ENCODE measurements around the gene BCR.

BCR gene

DNA sequence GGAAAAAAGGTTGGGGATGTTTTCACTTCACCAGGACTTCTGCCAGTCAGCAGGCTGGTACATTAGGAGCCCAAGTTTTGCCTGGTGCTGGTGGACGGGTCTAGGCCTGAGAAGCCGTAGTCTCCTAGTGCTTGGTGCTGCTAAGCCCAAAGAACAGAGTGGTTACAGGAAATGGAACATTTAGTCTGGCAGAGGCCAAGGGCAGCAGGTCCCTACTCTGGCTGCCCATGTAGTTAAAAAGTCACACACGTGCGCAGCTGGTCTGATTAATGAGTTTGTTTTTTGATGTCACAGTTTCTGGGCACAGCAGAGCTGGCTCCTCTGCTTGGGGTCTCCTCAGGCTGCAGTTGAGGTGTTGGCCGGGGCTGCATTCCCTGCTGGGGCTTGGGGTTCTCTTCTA, 20.6 kb downstream of the BCR start:
- no peak for DNase-seq

DNA sequence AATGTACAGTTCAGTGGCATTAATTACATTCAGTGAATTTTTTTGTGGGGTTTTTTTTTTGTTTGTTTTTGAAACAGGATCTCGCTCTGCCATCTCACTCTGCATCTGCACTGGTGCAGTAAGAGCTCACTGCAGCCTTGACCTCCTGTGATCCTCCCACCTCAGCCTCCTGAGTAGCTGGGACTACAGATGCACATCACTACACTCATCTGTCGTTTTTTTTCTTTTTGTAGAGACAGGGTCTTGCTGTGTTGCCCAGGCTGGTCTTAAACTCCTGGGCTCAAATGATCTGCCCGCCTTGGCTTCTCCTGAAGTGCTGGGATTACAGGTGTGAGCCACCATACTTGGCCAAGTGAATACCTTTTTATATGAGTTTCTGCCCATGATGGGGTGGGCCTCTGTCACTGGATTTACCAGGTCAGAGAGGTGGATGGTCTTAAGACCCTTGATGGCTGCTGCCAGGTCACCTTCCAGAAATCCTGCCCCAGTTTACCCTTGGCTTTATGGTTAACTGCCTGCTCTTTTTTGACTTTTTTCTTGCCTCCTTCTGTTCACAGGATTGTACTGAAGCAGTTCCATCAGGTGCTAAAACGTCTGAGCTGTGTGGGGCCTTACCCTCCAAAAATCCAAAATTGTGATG, 22.6 kb downstream of the BCR start:
- no peak for DNase-seq

DNA sequence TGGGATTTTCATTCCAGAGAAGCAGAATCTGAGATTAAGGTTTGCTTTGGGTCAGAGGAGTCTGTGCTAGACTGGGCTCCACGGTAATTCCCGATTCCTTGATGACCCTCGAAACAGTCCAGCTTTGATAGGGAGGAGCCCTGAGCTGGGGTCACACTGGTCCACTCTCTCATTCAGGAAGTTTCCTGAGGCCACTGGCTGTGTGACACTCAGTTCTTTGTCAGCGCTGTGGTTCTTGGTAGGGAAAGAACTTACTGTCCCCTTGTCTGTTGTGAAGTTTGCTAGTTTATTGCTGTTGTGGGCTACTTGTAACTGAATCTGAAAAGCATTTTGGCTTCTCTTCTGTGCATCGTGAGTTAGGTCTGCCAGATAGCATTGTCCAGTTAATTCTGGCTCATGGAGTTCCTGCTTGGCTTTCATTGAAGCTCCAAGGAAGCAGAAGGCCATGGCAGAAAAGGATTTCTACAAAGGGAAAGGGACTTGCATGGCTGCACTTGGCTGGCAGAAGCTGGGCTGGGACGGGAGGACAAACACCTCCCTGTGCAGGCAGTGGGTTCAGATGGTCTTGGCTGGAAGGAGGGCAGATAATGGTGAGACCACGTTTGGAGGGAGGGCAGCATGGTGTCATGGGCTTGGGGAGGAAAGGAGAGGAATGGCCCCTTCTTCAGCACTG, 23.3 kb downstream of the BCR start:
- DNase-seq = no peak

DNA sequence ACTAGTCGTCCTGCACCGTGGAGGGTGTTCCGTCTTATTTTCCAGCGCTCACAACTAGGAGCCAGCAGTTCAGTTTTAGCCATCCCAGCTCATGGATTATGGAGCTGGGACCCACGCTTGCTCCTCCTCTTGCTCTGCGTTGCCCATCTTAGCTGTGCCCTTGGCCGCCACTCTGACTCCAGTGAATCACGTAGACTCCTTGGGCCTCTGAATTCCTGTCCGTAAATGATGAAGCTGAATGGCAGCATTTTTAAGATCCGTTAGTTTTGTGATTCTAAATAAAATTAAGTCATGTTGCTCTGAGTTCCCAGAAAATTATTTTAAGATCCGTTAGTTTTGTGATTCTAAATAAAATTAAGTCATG, 23.8 kb downstream of the BCR start:
- DNase-seq = no peak

DNA sequence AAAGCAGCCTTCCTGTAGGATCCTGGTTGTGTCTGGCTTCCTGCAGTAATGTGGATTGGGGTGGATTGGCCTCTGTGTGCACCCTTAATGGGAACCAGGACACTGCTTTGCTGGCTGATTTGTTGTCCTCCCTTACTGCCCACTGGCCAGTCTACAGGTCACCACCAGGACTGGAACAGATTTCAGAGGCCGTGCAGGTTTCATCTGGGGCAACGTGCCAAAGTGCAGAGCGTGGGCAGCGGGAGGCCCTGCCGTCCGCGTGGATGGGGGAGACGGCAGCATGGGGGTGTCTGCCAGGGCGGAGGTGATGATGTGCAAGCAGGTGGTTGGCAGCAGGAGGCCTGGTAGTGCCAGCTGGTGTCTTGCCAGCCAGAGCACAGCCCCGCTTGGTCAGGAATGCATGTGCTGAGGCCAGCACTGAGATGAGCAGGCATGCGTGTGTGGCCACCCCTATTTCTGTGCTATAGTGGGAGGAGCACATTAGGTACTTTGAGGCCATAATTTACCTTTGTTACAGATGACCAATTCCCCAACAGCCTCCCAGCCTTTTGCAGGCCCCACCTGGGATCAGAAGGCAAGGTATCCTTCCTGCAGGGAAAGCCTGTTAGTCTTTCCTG, 24.3 kb downstream of the BCR start:
- DNase-seq = no peak

DNA sequence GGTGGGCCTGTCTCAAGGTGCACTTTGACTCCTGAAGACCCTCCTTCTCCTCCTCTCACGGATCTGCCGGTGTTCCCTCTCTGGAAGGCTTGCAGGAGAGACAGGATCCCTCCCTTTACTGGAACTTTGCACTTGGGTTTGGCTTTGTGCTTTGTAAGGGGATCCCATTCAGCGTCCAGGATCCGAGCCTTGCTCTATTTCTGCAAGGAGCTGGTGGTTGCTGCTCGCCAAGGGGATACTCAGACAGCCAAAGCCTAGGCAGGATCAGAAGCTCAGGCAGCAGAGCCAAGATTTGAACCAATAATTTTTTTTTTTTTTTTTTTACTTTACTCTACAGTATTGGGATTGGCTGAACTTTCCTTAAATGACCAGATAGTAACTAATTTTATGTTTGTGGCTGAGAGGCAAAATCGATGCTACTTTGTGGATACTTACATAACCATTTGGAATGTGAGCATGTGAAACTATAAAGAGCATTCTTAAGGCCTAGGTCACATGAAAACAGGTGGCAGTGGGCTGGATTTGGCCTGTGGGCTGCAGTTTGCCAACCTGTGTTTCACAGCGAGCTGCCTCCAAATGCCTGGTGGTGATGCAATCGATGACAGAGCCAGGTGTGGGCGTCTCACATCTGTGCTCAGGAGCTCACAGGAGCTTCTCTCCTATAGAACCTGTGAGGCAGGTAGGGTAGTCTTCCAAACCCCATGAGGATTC, 25.2 kb downstream of the BCR start:
- no peak for DNase-seq

DNA sequence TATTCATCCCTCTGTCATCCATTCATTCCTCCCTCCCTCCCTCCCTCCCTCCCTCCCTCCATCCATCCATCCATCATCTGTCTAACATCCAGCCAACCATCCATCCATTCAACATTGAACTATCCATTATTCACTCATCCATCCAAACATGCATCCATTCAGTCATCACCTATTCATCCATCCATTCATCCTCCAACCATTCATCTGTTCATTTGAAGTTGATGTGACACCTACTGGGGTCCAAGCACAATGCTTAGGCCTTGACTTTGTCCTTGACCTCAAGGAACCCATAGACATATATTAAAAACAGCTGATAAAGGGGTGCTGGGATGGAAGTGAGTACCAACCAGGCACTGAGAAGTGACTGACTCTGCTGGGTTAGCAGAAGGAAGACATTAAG, 26.6 kb downstream of the BCR start:
- no peak for DNase-seq

DNA sequence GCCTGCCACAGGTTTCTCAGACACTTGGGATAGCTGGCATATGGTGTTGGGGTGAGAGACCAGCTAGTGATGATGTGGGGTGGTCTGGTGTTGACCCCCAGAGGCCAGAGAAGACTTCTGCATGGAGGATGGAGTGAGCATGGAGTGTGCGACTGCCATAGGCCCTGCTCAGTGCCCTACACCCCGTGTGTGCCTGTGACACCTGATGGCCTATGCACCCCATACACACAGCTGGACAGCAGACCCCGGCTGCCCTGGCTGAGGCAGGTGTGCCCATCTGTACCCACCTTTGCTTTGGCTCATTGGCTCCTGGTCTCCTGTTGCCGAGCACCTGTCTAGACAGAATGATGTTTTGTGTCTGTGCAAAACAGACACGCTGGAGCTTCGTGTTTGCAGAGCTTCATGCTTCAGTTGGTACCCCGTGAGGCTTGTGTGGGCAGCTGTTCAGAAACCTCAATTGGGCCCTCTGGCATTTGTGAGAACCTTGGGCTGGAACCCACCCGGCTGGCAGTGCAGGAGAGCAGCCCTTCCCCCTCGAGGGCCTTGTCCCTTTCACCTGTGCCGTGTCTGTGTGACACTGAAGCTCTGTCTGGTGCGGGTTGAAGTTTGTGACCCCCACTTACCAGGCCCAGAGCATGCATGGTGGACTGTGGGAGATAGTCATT, 27.6 kb downstream of the BCR start:
- DNase-seq = no peak

DNA sequence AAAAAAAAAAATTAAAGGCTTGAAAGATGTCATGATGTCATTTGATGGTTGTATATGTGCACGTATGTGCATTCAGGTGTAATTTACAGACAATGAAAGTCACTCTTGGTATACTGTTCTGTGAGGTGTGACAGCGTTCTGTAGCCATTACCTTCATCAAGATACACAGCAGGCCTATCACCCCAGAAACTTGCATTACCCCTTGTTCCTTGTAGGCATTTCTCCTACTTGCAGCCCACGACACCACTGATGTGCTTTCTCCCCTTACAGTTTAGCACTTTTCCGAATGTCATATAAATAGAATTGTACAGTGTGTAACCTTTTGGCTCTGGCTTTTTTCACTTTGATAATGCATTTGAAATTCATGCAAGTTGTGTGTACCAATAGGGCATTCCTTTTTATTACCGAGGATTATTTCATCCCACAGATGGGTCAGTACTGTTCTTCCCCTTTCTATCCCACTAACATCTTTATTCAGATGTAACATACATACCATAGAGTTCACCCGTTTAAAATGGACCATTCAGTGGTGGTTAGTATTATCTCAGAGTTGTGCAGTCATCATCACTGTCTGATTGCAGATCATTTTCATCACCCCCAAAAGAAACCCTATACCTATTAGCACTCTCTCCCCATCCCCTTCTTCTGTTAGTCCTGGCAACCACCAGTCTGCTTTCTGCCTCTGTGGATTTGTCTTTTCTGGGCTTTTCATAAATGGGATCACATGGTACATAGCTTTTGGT, 30.3 kb downstream of the BCR start:
- no peak for DNase-seq

DNA sequence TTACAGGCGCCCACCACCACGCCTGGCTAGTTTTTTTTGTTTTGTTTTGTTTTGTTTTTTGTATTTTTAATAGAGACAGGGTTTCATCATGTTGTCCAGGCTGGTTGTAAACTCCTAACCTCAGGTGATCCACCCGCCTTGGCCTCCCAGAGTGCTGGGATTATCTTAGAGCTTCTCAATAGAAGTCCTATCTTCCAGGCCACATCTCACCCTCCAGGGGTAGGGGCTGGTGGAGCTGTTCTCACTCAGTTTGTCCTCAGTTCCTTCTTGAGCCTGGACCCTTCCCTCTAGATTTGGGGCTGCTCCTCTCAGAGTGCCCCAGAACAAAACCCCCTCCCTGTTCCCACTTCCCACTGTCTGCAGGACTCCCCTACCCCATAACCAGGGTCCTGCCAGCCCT, 31.3 kb downstream of the BCR start:
- DNase-seq = no peak

DNA sequence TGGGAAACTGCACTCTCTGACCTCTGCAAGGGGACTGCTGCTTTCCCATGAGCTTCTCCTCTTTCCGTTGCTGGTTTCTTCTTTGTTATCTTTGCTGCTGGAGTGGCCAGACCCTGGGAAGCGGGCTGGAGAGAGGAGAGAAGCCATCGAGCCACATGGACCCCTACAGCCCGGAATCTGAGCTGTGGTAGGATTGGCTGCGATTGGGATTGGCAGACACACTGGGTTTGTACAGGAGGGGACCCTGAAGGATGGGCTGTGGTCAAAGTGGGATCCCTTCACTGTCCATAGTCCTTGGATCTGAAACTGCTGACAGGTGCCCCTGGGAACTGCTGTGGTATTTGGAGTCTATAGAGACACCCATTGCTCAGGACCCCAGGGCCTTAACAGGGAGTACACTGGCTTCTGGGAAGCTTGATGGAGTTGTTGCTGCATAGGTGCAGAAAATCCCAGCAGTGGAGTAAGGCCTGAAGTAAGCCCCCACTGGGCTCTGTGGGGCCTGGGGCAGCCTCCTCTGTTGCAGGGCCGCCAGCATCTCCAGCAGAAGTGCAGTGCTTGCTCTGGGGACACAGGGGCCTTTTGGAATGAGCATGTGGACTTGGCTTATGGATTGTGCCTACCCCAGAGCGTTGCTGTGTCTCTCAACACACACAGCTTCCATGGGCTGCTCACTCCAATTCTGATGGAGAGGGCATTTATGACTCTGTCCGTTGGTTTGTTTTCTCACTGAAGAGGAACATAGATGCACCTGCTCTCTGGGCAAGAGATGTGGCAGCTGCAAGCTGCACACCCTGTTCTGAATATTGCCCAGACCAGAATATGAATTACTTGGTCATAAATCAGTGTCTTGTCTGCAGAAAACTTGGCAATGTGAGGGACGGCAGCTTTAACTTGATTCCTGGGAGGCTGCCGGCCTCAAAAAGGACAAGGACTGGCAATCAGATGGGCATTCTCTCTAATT, 32.0 kb downstream of the BCR start:
- DNase-seq = no peak

DNA sequence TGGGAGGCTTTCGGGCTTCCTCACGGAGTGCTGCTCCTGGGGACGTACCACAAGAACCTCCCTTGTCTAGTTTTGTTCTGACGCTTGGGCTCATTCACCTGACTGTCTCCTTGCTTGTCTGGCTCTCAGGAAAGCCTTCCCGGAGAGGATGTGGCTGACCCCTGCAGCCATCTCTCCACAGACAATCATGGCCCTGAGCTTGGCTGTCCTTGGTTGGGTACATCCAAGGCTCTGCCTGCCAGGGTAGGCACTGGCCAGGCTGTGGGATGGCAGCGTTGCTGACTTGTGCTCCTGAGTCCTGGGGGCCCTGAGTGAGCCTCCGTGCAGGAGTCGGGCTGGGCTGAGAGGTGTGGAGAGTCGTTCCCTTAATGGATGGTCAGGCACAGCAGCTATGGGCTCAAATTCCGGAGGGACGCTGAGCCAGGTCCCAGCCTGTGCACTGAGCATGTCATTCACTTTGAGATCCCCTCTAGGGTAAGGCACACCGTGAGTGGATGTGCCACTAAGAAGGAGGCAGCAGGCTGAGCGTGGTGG, 32.8 kb downstream of the BCR start:
- DNase-seq = no peak

DNA sequence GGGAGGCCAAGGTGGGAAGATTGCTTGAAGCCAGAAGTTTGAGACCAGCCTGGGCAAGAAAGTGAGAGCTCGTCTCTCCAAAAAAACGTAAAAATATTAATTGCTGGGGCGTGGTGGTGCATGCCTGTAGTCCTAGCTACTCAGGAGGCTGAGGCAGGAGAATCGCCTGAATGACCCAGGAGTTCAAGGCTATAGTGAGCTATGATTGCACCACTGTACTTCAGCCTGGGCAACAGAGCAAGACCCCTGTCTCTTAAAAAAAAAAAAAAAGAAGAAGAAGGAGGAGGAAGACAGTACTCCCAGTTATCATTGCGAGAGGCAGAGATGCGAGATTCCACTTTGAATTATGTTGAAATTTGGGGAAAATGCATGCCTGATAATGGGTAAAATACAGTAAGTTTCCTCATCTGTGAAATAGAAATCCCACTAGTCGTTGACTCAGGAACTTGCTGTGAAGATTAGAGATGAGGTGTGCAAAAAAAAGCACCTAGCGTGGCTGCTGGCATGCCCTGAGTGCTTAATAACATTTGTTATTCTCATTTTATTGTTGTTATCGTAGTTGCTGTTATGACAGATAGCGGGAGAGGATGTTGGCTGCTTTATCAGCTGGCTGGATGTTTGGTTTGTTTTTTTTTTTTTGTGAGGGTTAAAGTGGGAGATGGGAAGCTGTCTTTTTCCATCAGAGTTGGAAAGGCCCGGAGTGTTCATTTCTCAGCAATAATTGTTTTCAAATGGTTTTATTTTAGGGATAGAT, 33.4 kb downstream of the BCR start:
- DNase-seq = no peak

DNA sequence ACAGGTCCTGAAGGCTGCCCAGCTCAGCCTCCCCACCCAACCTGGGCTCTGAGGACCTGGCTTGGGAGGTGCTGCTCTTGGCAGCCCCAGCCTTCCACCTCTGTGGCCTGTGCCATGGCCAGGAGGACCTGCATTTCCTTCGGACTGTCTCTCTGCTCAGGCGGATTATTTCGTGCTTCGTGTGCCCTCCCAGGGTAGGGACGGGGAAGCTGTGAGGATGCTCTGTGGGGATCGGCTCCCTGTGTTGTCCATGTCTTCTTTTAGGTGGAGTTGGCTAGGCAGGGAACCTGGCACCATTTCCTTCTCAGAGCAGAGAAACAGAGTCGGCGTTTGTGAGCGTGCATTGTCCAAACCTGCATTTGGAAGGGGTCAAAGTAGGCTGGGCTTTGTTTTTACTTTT, 34.1 kb downstream of the BCR start:
- DNase-seq = no peak

DNA sequence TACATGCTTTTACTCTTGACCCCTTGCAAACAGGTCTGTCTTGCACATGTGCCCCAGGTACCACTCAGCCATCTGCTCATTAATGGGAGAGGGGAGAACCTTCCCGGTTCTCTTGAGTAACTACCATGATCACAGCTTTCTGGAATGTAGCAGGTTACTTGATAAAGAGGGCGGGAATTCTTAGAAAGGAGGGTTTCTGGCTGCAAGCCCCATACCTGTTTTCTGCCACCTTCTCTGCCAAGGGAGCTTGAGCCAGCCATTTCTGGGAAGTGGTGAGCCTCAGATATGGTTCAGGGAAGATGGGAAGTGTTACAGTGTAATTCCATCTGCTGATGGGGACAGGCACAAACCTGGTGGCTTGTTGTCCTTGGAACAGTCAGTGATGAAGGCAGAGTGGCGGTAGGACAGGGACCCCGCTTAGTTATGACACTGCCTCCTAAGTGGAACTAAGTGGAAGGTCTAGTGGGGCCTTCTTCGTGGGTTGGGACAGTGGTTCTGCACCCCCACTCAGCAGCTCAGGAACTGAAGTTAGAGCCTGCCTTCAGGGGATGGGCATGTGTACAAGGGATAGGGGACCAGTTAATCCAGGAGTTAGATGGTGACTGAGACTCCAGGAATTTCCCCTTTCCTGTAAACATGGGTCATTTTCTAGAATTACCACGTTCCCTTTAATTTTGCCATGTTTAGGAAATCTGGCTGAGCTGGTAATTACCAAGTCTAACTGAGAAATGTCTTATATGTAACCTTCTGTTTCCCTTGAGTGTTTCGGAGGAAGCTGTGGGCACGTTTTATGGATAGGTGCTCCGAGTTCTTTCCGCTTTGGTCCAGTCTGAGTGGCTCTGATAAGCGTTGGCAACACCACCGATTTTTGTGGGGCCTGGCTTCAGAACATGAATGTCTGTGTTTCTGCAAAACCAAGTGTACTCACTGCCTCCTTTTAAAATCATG, 35.3 kb downstream of the BCR start:
- DNase-seq = peak; percentile 42

DNA sequence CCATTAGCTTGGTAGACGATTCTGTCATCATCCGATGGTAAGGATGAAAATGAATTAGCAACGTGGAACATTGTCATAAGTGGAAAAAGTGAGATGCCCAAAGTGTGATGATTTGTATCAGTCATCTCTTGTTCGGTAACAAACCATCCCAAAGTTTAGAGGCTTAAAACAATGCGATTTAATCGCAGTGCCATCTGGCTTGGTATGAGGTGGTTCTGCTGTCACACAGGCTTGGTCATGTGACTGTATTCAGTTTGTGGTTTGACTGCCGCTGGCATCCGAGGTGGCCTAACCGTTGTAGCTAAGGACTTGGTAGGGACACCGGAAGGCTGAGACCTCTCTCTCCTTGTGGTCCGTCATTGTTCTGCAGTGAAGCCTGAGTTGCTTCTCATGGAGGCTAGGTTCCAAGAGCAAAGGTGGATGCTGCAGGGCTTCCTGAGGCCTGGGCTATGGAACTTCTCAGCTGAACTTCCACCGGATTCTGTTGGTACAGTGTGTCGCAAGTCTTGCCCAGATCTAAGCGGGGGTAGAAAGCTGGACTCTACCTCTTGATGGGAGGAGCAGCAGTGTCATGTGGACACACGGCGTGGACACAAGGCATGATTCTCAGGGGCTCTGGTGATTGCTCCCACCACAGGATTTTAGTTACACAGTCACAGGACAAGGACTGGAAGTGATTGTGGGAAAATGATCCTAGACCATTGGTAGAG, 36.3 kb downstream of the BCR start:
- no peak for DNase-seq

DNA sequence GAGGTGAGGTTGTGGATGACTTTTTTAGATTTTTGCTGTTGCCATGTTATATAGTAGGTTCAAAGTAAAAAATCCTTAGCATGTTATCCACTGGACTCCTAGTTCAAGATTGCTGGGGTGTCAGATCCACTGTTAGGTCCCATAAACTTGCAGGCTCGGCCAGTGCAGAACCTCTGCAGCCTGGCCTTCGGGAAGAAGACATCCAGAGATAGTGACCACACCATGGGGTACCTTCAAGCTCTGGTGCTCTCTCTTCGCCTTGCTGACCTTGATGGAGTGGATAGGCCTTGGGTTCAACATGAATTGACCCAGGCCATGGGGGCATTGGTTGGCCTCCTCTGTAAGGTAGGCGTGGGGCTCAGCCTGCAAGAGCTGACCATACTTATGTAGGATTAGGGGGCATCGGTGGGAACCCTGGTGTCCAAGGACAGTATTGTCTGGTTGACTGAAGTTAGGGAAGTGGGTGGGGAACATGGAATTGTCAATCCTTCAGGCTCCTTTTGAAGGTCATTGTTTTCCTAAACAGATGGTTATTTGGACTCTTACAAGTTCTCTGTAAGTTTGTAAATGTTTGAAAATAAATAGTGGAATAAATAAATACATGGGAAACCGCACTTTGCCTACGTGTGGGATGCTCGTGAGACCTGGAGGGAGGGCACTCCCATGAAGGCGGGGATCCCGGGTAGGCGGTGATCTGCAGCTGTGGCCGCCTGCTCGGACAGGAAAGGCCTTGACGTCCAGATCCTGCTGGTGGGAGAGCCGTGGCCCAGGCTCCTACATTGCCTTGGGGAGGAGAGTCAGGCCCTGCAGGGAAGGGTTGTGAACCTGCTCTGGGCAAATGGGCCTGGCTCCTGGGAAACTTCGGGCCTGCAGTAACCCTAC, 37.1 kb downstream of the BCR start:
- no peak for DNase-seq

Data from fibroblast of skin of back (primary cell).